Progenitor cell of endocrine pancreas (in vitro differentiated cells): ENCODE results near the gene GIN1. TPM values are rescaled to one million over a fixed set of nuclear protein-coding genes. Genes with fewer than 3 reads are reported as not detected.

ENCODE experiments used
- DNase-seq: peaks from one replicate; pipeline ENCODE4 v3.0.0; 2021; ENCODE audit warnings: low spot score; ENCODE audit not compliant: unreplicated experiment
- H3K27ac Mint-ChIP-seq: 2 replicates; pipeline ENCODE4 v1.8.0; 2021; ENCODE audit warnings: mild to moderate bottlenecking, moderate library complexity, mixed read lengths
- H3K27me3 Mint-ChIP-seq: 2 replicates; pipeline ENCODE4 v1.8.0; 2021; ENCODE audit warnings: mixed read lengths
- H3K36me3 Mint-ChIP-seq: 2 replicates; pipeline ENCODE4 v1.8.0; 2022; ENCODE audit warnings: mixed read lengths; ENCODE audit not compliant: insufficient read depth
- H3K4me1 Mint-ChIP-seq: 2 replicates; pipeline ENCODE4 v1.8.0; 2021; ENCODE audit warnings: low read depth, mixed read lengths
- H3K4me3 Mint-ChIP-seq: 2 replicates; pipeline ENCODE4 v1.8.0; 2021; ENCODE audit warnings: low read depth, mild to moderate bottlenecking, moderate library complexity, mixed read lengths
- H3K9me3 Mint-ChIP-seq: 2 replicates; pipeline ENCODE4 v1.8.0; 2021; ENCODE audit warnings: low read depth, mixed read lengths
- CTCF ChIP-seq: fragments of 200-600 bp; sonication (generic); IDR thresholded peaks from one replicate; pipeline ENCODE4 v1.5.0; 2021; ENCODE audit warnings: antibody characterized with exemption, mild to moderate bottlenecking; ENCODE audit not compliant: unreplicated experiment
- total RNA-seq: library from RNA; stranded (reverse); gene quantifications from 2 replicates; pipeline ENCODE4 v1.2.1, GENCODE V29; 2021

Gene GIN1
- total RNA-seq, 1 donor from 2014 or later: 9.0 TPM

- no peak for DNase-seq
- peaks cover 23% of the 10 kb centered on the region for H3K4me1 Mint-ChIP-seq
- no peaks in the 10 kb centered on the region for H3K27me3 Mint-ChIP-seq
- no peak for TF ChIP-seq CTCF
- H3K36me3 Mint-ChIP-seq: no peaks in the 10 kb centered on the region
- H3K27ac Mint-ChIP-seq: peak overlapping the region; percentile 99
- H3K4me3 Mint-ChIP-seq: peak overlapping the region; percentile 90
- H3K9me3 Mint-ChIP-seq: no peaks in the 10 kb centered on the region
These were observed 721 bp downstream of the GIN1 start for GRCh38 chr5:103119070-103119764.

GRCh38 chr5:103117471-103117991 is 2.4 kb downstream of the GIN1 start:
- Mint-ChIP-seq H3K36me3 (no peaks in the 10 kb centered on the region), H3K9me3 (no peaks in the 10 kb centered on the region), H3K4me3 (no peak overlapping the region), H3K27me3 (no peaks in the 10 kb centered on the region), H3K27ac (no peak overlapping the region), H3K4me1 (peaks cover 23% of the 10 kb centered on the region)
- TF ChIP-seq CTCF: no peak
- DNase-seq: no peak

GRCh38 chr5:103114440-103114839 is 5.5 kb downstream of the GIN1 start:
- no peak for DNase-seq
- no peaks in the 10 kb centered on the region for H3K27me3 Mint-ChIP-seq
- peaks cover 2% of the 10 kb centered on the region for H3K36me3 Mint-ChIP-seq
- H3K9me3 Mint-ChIP-seq: peaks cover 7% of the 10 kb centered on the region
- no peak for TF ChIP-seq CTCF
- no peak overlapping the region for H3K27ac Mint-ChIP-seq
- peaks cover 7% of the 10 kb centered on the region for H3K4me1 Mint-ChIP-seq
- no peak overlapping the region for H3K4me3 Mint-ChIP-seq

- H3K27me3 Mint-ChIP-seq: no peaks in the 10 kb centered on the region
- H3K4me3 Mint-ChIP-seq: no peak overlapping the region
- no peak for DNase-seq
- peaks cover 2% of the 10 kb centered on the region for H3K4me1 Mint-ChIP-seq
- TF ChIP-seq CTCF: no peak
- peaks cover 2% of the 10 kb centered on the region for H3K36me3 Mint-ChIP-seq
- no peak overlapping the region for H3K27ac Mint-ChIP-seq
- peaks cover 7% of the 10 kb centered on the region for H3K9me3 Mint-ChIP-seq
These were observed 7.0 kb downstream of the GIN1 start for GRCh38 chr5:103112910-103113309.

GRCh38 chr5:103111468-103111867 is 8.5 kb downstream of the GIN1 start:
- Mint-ChIP-seq H3K27ac (no peak overlapping the region), H3K4me3 (no peak overlapping the region), H3K4me1 (peaks cover 2% of the 10 kb centered on the region), H3K9me3 (peaks cover 7% of the 10 kb centered on the region), H3K27me3 (no peaks in the 10 kb centered on the region), H3K36me3 (peaks cover 2% of the 10 kb centered on the region)
- no peak for TF ChIP-seq CTCF
- no peak for DNase-seq
